22Rv1 (cell line): ENCODE results near the gene FAM221B.

Source experiments
- ZFX ChIP-seq: fragments of 450-650 bp; IDR thresholded peaks from 2 replicates; pipeline ENCODE4 v1.6.1; 2017; ENCODE audit warnings: antibody characterized with exemption, borderline replicate concordance
- TF ChIP-seq, protein P1 (sequence below): fragments of 450-650 bp; IDR thresholded peaks from 2 replicates; pipeline ENCODE4 v1.5.1; 2017; ENCODE audit warnings: mild to moderate bottlenecking

DNA sequence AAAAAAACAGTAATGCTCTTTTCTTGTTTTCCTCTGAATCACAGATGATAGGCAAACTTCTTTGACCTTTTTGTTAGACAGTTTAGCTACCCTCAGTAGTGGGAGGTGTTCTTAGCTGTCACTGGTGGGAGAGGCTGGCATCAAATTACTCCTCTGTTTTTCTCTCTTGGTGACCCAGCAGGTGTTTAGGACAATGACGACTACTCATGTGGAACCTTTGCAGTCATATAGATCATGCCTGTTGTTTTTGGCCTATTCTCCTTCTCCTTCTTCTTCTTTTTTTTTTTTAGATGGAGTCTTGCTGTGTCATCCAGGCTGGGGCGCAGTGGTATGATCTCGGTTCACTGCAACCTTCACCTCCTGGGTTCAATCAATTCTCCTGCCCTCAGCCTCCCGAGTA is 52.5 kb downstream of the FAM221B start:
- TF ChIP-seq, protein P1, sequence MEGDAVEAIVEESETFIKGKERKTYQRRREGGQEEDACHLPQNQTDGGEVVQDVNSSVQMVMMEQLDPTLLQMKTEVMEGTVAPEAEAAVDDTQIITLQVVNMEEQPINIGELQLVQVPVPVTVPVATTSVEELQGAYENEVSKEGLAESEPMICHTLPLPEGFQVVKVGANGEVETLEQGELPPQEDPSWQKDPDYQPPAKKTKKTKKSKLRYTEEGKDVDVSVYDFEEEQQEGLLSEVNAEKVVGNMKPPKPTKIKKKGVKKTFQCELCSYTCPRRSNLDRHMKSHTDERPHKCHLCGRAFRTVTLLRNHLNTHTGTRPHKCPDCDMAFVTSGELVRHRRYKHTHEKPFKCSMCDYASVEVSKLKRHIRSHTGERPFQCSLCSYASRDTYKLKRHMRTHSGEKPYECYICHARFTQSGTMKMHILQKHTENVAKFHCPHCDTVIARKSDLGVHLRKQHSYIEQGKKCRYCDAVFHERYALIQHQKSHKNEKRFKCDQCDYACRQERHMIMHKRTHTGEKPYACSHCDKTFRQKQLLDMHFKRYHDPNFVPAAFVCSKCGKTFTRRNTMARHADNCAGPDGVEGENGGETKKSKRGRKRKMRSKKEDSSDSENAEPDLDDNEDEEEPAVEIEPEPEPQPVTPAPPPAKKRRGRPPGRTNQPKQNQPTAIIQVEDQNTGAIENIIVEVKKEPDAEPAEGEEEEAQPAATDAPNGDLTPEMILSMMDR, result no peak
- TF ChIP-seq ZFX, result no peak
